NK-92 (cell line): ENCODE measurements around the gene RHOB.
"Not testable (repeated sequence)": the region's sequence is repeated elsewhere in the genome, so short reads cannot be mapped to it uniquely, and the experiment has no call there.

Experiments
- DNase-seq: peaks from one replicate; lab custom pipeline; 2025; ENCODE audit not compliant: unreplicated experiment; lab: John Stamatoyannopoulos, UW

Gene RHOB

DNA sequence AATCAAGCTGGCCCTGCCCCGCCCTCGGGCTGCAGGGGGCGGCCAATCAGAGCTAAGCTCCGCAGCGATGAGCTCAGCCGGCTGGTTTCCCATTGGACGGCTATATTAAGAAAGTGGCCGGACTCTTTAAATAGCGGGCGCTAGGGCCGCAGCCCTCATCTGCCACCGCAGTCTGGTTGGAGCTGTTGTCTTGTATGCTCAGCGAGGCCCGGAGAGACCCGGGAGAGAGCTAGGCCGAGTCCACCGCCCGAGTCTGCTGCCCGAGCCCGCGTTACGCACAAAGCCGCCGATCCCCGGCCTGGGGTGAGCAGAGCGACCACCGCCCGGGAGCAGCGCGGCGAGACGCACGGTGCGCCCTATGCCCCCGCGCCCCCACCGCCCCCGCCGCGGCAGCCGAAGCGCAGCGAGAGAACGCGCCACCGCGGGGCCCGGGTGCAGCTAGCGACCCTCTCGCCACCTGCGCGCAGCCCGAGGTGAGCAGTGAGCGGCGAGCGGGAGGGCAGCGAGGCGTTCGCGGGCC lies at the start of gene RHOB:
RHOB (plus strand) TSS at position 158 of the 520 bp plus-strand sequence. CDS start 392 bp downstream, outside the sequence.
- DNase-seq, result no peak

- DNase-seq, result no peak
These were observed 48.9 kb upstream of the RHOB start for GRCh38 chr2:20397811-20398447.

DNA sequence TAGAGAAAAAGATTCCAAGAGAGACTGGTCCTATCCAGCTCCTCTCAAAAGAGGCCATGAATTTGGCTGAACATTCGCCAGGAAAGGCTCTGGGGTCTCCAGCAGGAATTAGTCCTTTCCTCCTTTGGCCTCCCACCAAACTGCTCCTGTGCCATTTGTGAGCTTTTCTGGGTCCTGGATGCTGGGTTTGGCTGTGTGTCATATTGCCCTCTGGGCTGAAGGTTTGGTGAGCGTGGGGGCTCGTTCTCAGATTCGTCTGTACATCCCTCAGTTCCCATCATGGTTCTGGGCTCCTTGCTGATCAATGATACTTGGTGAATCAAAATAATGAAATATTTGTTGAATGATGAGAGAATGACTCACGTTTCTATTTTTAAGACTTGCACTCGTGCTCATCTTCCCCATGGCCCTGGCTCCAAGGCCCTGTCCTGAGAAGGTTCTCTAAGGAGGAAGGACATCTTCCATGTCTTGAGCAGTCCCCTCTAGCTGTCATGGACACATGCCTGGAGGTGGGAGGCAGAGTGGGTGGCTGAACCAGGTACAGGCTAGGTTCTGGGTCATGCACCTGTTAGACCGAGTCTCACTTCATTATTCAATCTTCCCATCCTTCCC lies 47.8 kb upstream of the RHOB start:
- DNase-seq, result no peak

GRCh38 chr2:20400306-20400705 lies 46.6 kb upstream of the RHOB start:
- no peak for DNase-seq

GRCh38 chr2:20400787-20401488 lies 45.9 kb upstream of the RHOB start:
- no peak for DNase-seq

DNA sequence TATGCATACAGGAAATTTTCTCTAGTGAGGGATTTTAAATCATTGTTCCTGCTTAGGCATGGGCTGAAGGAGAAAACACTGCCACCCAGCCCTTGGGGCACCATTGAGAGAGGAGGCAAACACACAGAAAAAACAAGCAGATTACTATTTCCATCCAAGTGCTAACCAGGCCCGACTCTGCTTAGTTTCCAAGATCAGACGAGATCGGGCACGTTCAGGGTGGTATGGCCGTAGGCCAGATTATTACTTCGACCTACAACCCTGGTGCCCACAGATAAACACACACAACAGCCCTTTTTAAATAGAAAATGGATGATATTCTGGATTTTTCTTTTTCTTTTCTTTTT lies 45.4 kb upstream of the RHOB start:
- DNase-seq, result no peak

- no peak for DNase-seq
These were observed 43.0 kb upstream of the RHOB start for GRCh38 chr2:20403774-20404312.

- no peak for DNase-seq
These were observed 41.9 kb upstream of the RHOB start for GRCh38 chr2:20404950-20405349.

- no peak for DNase-seq
These were observed 37.8 kb upstream of the RHOB start for GRCh38 chr2:20409039-20409438.

- DNase-seq, result no peak
These were observed 36.2 kb upstream of the RHOB start for GRCh38 chr2:20410556-20411277.

DNA sequence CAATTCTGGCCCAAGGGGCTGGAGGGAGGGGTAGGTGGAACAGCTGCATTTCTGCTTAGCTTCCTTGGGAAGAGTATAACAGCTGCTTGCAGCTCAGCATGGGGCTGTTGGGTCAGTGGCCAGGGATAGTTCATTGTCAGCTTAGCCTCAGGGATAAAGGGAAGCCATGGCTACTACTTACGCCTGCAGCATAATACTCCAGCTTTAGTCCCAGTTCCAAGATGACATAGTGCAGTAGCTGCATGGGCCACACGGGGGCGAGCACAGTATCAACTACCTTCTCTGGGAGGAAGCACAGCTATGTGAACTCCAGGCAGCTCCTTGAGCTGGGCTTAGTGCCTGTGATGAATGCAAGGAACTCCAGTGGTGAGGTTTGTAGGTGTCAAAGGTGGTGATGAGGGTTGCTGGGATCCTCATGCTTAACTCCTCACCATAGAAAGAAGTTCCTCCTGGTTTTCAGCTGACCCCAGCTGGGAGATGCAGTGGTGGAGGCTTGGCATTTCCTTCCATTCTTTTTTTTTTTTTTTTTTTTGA lies 35.4 kb upstream of the RHOB start:
- no peak for DNase-seq

- no peak for DNase-seq
These were observed 32.1 kb upstream of the RHOB start for GRCh38 chr2:20414806-20415205.

GRCh38 chr2:20415511-20415918 lies 31.4 kb upstream of the RHOB start:
- no peak for DNase-seq

- no peak for DNase-seq
These were observed 30.2 kb upstream of the RHOB start for GRCh38 chr2:20416723-20417122.

- not testable (repeated sequence) for DNase-seq
These were observed 29.5 kb upstream of the RHOB start for GRCh38 chr2:20417230-20417821.

DNA sequence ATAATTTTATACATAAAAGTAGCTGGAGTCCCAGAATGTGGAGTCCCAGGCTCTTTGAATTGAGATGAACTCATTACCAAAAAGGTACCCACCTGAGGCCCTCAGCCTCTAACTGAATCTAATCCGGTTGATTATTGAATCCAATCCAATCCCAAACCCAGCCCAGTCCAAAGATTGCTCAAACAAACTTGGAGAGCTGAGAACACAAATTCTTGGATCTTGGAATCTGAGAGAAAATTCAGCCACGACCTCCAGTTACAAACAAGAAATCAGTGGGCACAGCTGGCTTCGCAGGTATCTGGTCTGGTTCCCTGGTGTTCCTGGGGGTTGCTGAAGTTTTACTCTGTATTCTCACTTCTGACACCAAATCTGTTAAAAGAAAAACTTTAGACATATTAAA lies 28.4 kb upstream of the RHOB start:
- no peak for DNase-seq

DNA sequence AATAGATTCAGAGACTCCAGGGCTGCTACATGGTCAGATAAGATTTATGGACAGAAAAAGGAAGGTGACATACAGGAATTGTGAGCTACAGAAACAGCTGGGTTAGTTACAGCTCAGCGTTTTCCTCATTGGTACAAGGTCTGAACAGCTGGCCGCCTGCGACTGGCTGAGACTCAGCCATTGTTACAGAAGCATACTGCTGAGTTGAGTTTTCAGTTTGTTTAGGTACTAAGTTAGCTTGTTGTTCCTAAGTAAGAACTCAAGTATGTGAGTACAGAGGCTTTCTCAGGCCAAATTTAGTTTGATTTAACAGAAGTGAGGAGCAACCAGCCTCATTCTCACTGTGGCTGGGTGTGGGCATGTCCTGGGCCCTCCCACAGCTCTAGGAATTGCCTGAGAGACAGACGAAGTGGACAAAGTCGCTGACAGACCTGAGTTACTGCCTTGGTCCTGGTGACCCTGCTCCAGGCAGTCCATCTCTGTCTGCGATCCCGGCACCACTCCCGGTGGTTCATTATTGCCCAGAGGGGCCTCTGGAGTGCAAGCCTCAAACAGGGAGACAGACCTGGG lies 27.8 kb upstream of the RHOB start:
- DNase-seq, result no peak

- DNase-seq, result no peak
These were observed 27.1 kb upstream of the RHOB start for GRCh38 chr2:20419752-20420151.

DNA sequence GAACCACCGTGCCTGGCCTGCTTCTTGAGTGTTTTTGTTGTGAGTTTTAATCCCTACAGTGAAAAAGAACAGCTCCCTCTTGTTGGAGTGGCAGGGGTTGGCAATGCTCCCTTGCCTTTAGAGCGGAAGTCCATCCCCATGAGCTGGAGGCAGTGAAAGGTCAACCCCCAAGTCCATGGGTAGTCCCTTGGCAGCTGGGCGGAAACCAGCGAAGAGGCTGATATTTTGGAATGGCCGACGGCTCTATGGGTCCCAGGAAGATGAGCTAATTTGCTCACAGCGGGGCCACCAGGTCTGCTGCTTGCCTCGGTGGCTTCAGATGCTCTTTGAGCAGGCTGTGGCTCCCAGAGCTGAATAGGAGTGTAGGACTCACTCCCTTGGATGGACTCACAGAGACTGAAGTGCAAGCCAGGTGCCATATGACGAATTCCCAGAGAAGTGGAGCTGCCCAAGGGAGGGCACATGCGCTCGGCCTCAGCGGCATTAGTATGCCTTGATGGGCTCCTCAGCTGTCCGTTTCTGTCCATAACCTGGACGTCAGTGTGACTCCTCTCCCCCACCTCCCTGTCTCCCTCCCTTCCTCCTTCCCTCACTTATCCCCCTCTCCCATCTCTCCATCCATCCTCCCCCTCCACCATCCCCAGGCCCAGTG lies 25.4 kb upstream of the RHOB start:
- no peak for DNase-seq

GRCh38 chr2:20421988-20422370 lies 24.9 kb upstream of the RHOB start:
- DNase-seq, result no peak
